Stimulated activated naive CD4-positive, alpha-beta T cell (primary cell): ENCODE measurements around the gene KLHL13.
"Not testable (repeated sequence)": the region's sequence is repeated elsewhere in the genome, so short reads cannot be mapped to it uniquely, and the experiment has no call there.

ENCODE experiments used
- DNase-seq, 6 experiments: peaks; one replicate each; lab custom pipeline; 2025; lab: John Stamatoyannopoulos, UW

KLHL13 gene

DNA sequence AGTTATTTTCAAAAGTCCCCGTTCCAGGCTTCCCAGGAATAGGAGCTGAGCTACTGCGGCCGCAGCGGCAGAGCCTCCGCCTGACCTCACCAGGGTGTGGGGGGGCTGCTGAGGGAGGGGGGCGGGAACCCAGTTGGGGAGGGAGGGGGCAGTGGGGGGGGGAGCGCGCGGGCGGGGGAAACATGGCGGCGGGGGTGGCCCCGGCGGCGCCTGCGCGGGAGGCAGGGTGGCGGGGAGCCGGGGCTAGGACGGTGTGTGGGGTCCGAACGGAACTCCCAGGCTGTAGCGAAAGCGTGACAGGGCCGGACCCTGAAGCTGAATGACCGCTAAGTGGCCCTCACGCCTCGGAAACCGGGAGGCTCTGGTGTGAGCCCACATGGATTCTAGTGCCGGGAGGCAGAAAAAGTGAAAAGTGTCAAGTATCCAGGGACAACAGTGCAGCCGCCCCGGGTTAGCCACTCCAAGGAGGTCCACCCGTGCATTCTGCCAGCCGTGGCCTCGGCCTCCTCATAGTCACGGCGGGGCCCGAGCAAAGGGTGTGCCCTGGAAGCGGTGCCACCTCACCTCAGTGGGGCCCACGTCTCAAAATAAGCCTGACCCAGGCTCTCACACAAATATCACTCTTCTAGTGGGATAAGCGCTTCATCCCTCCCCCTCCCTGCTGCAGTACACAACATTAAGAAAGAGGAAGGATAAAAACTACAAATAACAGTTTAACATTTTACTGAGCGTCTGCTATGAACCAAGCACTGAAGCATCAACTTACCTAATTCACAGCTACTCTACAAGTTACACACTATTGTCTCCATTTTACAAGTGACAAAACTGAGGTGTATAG, at the start of gene KLHL13:
TSS of gene KLHL13 (minus strand) at position 98 of the 838 bp plus-strand sequence. CDS start 88,337 bp downstream, outside the sequence.
- DNase-seq = peak; percentile 0 to 33 (median 14)

DNA sequence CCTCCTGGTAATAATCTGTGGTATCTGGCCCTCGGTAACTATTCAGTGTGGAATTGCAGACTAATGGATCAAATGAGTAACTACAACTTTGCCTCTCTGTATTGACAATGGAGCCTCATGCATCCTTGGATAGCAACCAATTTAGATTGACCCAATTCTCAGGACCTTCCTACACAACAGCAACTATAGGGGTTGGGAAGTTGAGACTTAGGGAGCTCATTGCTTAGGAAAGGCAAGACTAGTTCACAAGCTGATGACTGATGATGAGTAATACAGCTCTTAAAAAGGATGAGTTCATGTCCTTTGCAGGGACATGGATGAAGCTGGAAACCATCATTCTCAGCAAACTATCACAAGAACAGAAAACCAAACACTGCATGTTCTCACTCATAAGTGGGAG, 47.5 kb upstream of the KLHL13 start:
- DNase-seq = no peak

- no peak for DNase-seq
Observed at GRCh38 chrX:118156953-118157608, 40.5 kb upstream of the KLHL13 start.

DNA sequence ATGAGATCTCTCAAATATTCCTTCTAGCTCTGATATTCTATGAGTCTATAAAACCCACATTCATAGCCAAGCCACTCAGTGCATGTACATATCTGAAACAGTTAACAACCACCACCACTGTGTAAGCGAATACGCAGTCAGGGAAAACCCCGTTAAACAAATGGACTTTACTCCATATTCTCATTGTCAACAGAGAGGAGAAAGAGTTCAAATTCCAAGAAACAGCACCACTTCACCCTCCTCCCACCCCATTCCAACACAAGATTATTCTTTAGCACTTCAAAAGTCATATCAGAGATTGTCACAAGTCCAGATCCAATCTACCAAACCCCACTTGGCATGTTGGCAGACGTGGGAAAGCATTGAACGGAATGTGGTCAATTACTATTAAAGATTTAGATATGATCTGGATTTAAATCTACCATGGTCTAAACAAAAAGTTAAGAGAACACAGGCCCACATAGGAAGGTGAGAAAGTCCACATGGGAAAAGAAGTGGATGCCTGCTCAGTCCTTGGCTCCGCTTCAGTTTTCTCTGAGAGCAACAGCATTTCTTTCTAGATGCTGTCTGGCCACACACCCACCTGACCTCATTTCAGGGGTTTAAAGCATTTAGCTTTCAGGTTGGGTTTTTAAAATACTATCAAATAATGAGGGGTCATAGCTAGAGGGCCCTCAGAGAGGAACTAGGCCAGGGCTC, 39.8 kb upstream of the KLHL13 start:
- no peak for DNase-seq

DNA sequence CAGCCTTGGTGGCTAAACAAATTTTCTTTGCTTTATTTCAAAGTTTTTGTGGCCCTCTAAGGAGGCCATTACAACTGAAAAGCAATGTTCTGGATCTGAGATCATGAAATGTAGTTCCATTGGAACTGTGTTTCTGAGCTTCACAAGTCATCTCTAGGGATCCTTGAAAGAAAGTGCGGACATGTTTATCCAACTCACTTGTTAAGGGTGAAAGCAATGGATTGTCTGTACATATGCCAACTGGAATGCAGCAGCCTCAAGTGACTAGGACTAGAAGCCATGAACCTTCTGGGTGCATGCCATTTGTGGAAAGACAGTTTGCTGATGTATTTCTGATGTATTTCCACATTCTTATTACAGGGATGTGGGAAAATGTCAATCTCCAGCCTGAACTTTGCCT, 36.7 kb upstream of the KLHL13 start:
- no peak for DNase-seq

- DNase-seq = no peak
Observed at GRCh38 chrX:118152721-118153120, 36.1 kb upstream of the KLHL13 start.

GRCh38 chrX:118148737-118149136, 32.1 kb upstream of the KLHL13 start:
- no peak for DNase-seq

DNA sequence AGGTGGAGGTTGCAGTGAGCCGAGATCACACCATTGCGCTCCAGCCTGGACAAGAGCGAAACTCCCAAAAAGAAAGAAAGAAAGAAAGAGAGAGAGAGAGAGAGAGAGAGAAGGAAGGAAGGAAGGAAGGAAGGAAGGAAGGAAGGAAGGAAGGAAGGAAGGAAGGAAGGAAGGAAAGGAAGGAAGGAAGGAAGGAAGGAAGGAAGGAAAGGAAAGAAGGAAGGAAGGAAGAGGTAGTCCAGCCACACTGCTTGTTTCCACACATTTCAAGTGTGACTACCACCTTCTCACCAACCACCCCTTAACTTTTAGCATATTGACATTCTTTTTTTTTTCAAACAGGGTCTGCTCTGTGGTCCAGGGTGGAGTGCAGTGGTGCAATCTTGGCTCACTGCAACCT, 31.2 kb upstream of the KLHL13 start:
- DNase-seq = not testable (repeated sequence)

GRCh38 chrX:118143578-118143977, 27.0 kb upstream of the KLHL13 start:
- no peak for DNase-seq

- no peak for DNase-seq
Observed at GRCh38 chrX:118131336-118131735, 14.7 kb upstream of the KLHL13 start.

GRCh38 chrX:118129681-118130080, 13.1 kb upstream of the KLHL13 start:
- no peak for DNase-seq

DNA sequence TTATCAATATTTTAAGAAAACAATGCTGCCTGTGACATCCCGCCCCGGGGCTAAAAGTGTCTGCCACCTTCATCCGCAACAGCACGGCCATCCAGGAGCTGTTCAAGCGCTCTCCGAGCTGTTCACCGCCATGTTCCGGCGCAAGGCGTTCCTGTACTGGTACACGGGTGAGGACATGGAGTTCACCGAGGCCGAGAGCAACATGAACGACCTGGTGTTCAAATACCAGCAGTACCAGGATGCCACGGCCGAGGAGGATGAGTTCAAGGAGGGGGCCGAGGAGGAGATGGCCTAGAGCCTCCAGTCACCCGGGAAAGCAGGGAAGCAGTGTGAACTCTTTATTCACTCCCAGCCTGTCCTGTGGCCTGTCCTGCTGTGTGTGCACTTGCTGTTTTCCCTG, 12.1 kb upstream of the KLHL13 start:
- no peak for DNase-seq

GRCh38 chrX:118126286-118126685, 9.7 kb upstream of the KLHL13 start:
- DNase-seq = no peak

- not testable (repeated sequence) for DNase-seq
Observed at GRCh38 chrX:118124243-118124642, 7.6 kb upstream of the KLHL13 start.

GRCh38 chrX:118117741-118118140, 1.1 kb upstream of the KLHL13 start:
- no peak for DNase-seq

- peak in 2 of 6 experiments; percentile 22 to 33 for DNase-seq
Observed at GRCh38 chrX:118115953-118116712, 477 bp downstream of the KLHL13 start.

GRCh38 chrX:118114971-118115370, 1.6 kb downstream of the KLHL13 start:
- DNase-seq = no peak

DNA sequence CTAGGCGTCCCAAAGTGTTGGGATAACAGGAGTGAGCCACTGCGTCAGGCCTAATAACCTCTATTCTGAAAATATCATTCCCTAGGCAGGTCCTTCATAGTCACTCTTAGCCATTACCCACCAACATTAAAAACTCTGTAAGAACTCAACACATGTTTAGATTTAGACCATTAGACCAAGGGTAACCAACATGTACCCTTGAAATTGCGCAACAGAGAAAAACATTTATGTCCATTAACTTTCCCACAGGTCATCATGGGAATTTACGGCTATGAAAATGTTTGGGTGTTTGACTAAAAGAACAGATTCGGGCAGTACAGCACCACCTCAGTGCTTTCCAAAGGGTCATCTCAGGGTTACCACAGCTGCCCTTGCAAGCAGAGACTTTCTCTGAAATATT, 7.5 kb downstream of the KLHL13 start:
- DNase-seq = no peak

DNA sequence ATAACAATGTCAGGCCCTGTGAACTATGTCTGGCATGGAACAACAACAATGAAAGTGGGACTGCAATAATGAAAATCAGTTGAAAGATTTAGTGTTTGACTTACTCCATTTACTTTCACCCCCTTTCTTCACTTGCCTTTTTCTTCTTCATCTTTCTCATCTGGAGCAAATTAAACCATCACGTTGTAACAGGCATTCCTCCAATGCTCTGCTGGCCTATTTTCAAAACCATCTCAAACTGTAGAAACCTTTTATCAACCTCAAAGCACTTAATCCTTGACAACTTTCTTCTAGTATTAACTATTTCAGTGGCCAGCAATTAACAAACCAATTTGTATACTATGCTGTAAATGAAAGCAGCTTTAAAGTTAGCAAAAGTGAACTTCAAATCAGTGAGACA, 8.3 kb downstream of the KLHL13 start:
- DNase-seq = no peak

DNA sequence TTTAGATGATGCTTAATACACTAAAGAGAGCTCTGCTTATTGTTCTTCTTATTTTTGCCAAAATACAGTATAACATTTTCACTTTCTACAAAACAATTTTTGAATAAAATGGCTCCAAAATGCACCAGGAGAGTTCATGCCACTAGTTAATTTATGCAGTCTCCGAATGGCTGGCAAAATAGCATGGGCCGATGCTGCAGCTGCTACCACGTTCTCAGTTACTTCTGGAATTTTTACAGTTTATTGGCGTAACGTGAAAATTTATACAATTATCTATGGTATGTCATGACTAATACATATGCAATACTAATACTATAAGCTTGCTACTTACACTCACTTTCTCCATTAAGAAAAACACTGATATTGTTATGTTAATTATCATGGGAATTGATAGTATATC, 16.5 kb downstream of the KLHL13 start:
- no peak for DNase-seq

GRCh38 chrX:118088084-118088483, 28.5 kb downstream of the KLHL13 start:
- DNase-seq = no peak

DNA sequence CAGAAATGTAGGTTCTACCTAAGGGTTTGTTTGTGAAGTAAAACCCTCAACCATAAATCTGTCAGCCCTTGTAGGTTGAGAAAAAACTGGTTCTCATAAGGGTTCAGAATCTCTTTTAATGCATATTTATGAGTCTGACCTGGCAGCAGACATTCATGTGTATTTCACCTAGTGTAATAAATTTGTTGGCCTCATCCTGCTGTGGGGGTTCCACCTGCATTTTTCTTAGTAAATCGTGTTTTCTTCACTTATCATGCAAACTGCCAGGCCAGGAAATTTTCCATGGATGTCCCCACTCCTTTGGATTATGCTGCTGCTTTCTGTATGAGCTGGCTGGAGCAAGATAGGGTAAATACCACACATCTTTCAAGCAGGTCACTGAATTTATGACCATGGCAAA, 42.4 kb downstream of the KLHL13 start:
- DNase-seq = no peak
